IMR-90 (cell line): Measurements from ENCODE around the gene MTERF2. TPM values are rescaled to one million over a fixed set of nuclear protein-coding genes. Genes with fewer than 3 reads are reported as not detected.
A peak's percentile ranks its signal among the peaks of the same experiment; 100 is the strongest.

ENCODE experiments used
- ATAC-seq: fragments of 200-7000 bp; cut with Tn5 transposase; 2 replicates; pipeline ENCODE4 v1.9.1; 2020; ENCODE audit warnings: low read depth, mild to moderate bottlenecking, moderate library complexity
- BruUV-seq: library from RNA; stranded (reverse); fragments of 400-500 nt; replicated peaks from 2 replicates; lab custom pipeline; 2021; lab: Mats Ljungman, UMichigan
- CTCF ChIA-PET: fragments of 300-600 bp; formaldehyde crosslinking; extraction: SDS; loops from one replicate; lab custom pipeline; 2021; ENCODE audit warnings: antibody characterized with exemption; lab: Yijun Ruan, JAX
- POLR2A ChIA-PET: fragments of 300-600 bp; sonication (Branson Sonifier 250); formaldehyde crosslinking; loops from one replicate; lab custom pipeline; 2022; ENCODE audit warnings: antibody characterized with exemption; ENCODE audit not compliant: unreplicated experiment; lab: Charles Lee
- DNase-seq: peaks from one replicate; pipeline ENCODE4 v3.0.0; 2013
- H2AFZ ChIP-seq: replicated peaks from 2 replicates; pipeline ENCODE3; 2013; ENCODE audit warnings: low read length, mild to moderate bottlenecking; ENCODE audit not compliant: poor library complexity
- H2AK5ac ChIP-seq: 2 replicates; pipeline ENCODE4 v1.6.1; 2013; ENCODE audit warnings: low read depth, low read length, inconsistent platforms
- H2AK9ac ChIP-seq: replicated peaks from 2 replicates; pipeline ENCODE3; 2013; ENCODE audit warnings: mild to moderate bottlenecking, low read depth, low read length, moderate library complexity; ENCODE audit not compliant: poor library complexity
- H2BK120ac ChIP-seq: 2 replicates; pipeline ENCODE4 v1.6.1; 2013; ENCODE audit warnings: low read depth, low read length, inconsistent platforms
- H2BK15ac ChIP-seq: 3 replicates; pipeline ENCODE4 v1.6.1; 2013; ENCODE audit warnings: low read depth, low read length, inconsistent platforms
- H2BK20ac ChIP-seq: 2 replicates; pipeline ENCODE4 v1.6.1; 2013; ENCODE audit warnings: low read depth, mild to moderate bottlenecking, inconsistent platforms, low read length, moderate library complexity
- H2BK5ac ChIP-seq: 2 replicates; pipeline ENCODE4 v1.6.1; 2013; ENCODE audit warnings: mild to moderate bottlenecking, low read depth, low read length, inconsistent platforms; ENCODE audit not compliant: poor library complexity, severe bottlenecking
- H3K14ac ChIP-seq: replicated peaks from 2 replicates; pipeline ENCODE4 v1.6.1; 2013; ENCODE audit warnings: low read depth, low read length, inconsistent platforms
- H3K18ac ChIP-seq: 2 replicates; pipeline ENCODE4 v1.6.1; 2013; ENCODE audit warnings: low read depth, low read length, control low read depth
- H3K23ac ChIP-seq: 2 replicates; pipeline ENCODE4 v1.6.1; 2013; ENCODE audit warnings: low read depth, low read length, inconsistent platforms
- H3K27ac ChIP-seq: 2 replicates; pipeline ENCODE4 v1.5.1; 2013; ENCODE audit warnings: mild to moderate bottlenecking, control low read depth, low read length; ENCODE audit not compliant: insufficient read depth
- H3K27me3 ChIP-seq: 2 replicates; pipeline ENCODE4 v1.6.1; 2013; ENCODE audit warnings: low read length; ENCODE audit not compliant: control insufficient read depth, insufficient read depth
- H3K36me3 ChIP-seq: 2 replicates; pipeline ENCODE4 v1.6.1; 2013; ENCODE audit warnings: low read length, mixed read lengths; ENCODE audit not compliant: control insufficient read depth, insufficient read depth
- H3K4ac ChIP-seq: 2 replicates; pipeline ENCODE4 v1.6.1; 2013; ENCODE audit warnings: low read depth, low read length, inconsistent platforms
- H3K4me1 ChIP-seq: 2 replicates; pipeline ENCODE4 v1.6.1; 2013; ENCODE audit warnings: low read length, mixed read lengths; ENCODE audit not compliant: control insufficient read depth, insufficient read depth
- H3K4me2 ChIP-seq: 2 replicates; pipeline ENCODE4 v1.6.1; 2013; ENCODE audit warnings: low read depth, mild to moderate bottlenecking, control low read depth, low read length, moderate library complexity
- H3K4me3 ChIP-seq: 2 replicates; pipeline ENCODE4 v1.5.1; 2013; ENCODE audit warnings: low read depth, mild to moderate bottlenecking, control low read depth, low read length, moderate library complexity; ENCODE audit not compliant: insufficient read depth
- H3K56ac ChIP-seq: 2 replicates; pipeline ENCODE4 v1.6.1; 2013; ENCODE audit warnings: low read length, inconsistent platforms; ENCODE audit not compliant: insufficient read depth; ENCODE audit errors: extremely low read depth
- H3K79me1 ChIP-seq, 2 experiments: 2 replicates each; pipeline ENCODE4 v1.6.1; 2013; ENCODE audit warnings: low read length in 2 of 2, inconsistent platforms in 1 of 2, low read depth in 1 of 2
- H3K9ac ChIP-seq: 2 replicates; pipeline ENCODE4 v1.6.1; 2013; ENCODE audit warnings: low read depth, low read length, control low read depth
- H3K9me1 ChIP-seq: 2 replicates; pipeline ENCODE4 v1.6.1; 2013; ENCODE audit warnings: low read length, inconsistent platforms; ENCODE audit not compliant: insufficient read depth
- H3K9me3 ChIP-seq: 2 replicates; pipeline ENCODE4 v1.6.1; 2013; ENCODE audit warnings: low read length; ENCODE audit not compliant: control insufficient read depth, insufficient read depth
- H4K20me1 ChIP-seq: 2 replicates; pipeline ENCODE4 v1.6.1; 2013; ENCODE audit warnings: low read length, inconsistent platforms; ENCODE audit not compliant: insufficient read depth
- H4K5ac ChIP-seq: 2 replicates; pipeline ENCODE4 v1.6.1; 2013; ENCODE audit warnings: mild to moderate bottlenecking, low read depth, low read length, control low read depth
- H4K8ac ChIP-seq, 2 experiments: 2 replicates each; pipeline ENCODE4 v1.6.1; 2013; ENCODE audit warnings: low read depth in 2 of 2, low read length in 2 of 2, control low read depth in 1 of 2, inconsistent platforms in 1 of 2
- H4K91ac ChIP-seq: 2 replicates; pipeline ENCODE4 v1.6.1; 2013; ENCODE audit warnings: low read depth, low read length, inconsistent platforms; ENCODE audit not compliant: insufficient read depth
- CHD1 ChIP-seq: IDR thresholded peaks from 2 replicates; pipeline ENCODE4 v1.6.1; 2012; ENCODE audit warnings: low read depth, low read length, improper control_type of control experiment
- WGBS, 2 experiments: methylation state at CpG; one replicate each; pipeline versions ENCODE4 v1.1.5 to v1.1.7; 2013; ENCODE audit warnings: missing lambda C conversion rate in 2 of 2; ENCODE audit not compliant: insufficient read length in 1 of 2; ENCODE audit errors: extremely low coverage in 2 of 2; 5-methylcytosine and 5-hydroxymethylcytosine counted together
- dilution Hi-C: fragments of 300-500 bp; cut with HindIII; formaldehyde crosslinking; loops from one replicate; pipeline ENCODE4 v1.14.3; 2018; ENCODE audit warnings: low sequenced_read_pairs; ENCODE audit not compliant: unreplicated experiment
- in situ Hi-C: fragments of 300-500 bp; cut with MboI; formaldehyde crosslinking; loops from 3 replicates; pipeline ENCODE4 v1.14.3; 2019; ENCODE audit warnings: low sequenced_read_pairs, inconsistent platforms, mixed read lengths
- intact Hi-C: fragments of 100-400 bp; cut with micrococcal nuclease; formaldehyde crosslinking; loops from 2 replicates; pipeline ENCODE4 v1.10.0; 2022
- polyA plus RNA-seq, 3 experiments: library from polyadenylated mRNA; depleted of rRNA; stranded (reverse); fragments of >200 nt; gene quantifications; 2 replicates each; pipeline ENCODE4 v1.2.3, GENCODE V29; 2012; ENCODE audit warnings: low replicate concordance in 1 of 3
- total RNA-seq: library from RNA; depleted of rRNA; stranded (reverse); fragments of >200 nt; gene quantifications from 2 replicates; pipeline ENCODE4 v1.2.3, GENCODE V29; 2012
- TF ChIP-seq, protein P1 (sequence below): conservative IDR thresholded peaks from 2 replicates; pipeline ENCODE4 v1.5.1; 2012; ENCODE audit warnings: mild to moderate bottlenecking, low read depth, low read length, improper control_type of control experiment

Gene MTERF2
- total and polyA plus RNA-seq, 2 of the 4 experiments (the other 2 are of a cell fraction), result 3.0 to 3.8 TPM

DNA sequence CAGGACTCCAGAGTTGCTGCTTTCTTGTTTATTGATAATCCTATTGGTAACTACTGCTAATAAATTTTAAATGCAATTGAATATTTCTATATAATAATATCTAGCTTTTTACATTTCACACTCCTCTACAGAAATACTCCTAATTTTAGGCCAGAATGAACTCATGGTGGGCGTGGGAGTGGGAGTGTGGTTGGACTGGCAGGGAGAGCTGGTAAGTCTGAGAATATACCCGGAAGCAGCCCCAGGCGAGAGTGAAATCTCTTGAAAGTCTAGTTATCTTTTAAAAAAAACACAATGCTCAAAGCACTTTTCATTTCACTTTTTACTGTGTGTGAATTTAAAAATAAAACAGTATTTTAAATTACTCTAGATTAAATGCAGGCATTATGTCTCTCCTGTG, 26.5 kb downstream of the MTERF2 start:
- CTCF ChIA-PET, result no interaction called here
- no peak for DNase-seq
- peaks cover 15% of the 10 kb centered on the region for H3K36me3 ChIP-seq
- no peak overlapping the region; the same call in 1 of the 2 replicates for H3K23ac ChIP-seq
- H4K91ac ChIP-seq, result no peak overlapping the region
- H3K9me3 ChIP-seq, result no peaks in the 10 kb centered on the region
- no peak overlapping the region for H2BK5ac ChIP-seq
- intact Hi-C loops, result no loop called here
- no CpG with 5 or more reads among the region's 3 CpGs for WGBS, 2 experiments
- H2BK15ac ChIP-seq, result no peak overlapping the region
- H4K8ac ChIP-seq, result no peak overlapping the region
- in situ Hi-C loops, result no loop called here
- no peak overlapping the region for H4K5ac ChIP-seq
- H3K18ac ChIP-seq, result no peak overlapping the region
- H3K27me3 ChIP-seq, result no peaks in the 10 kb centered on the region
- H3K4me2 ChIP-seq, result peak overlapping the region; percentile 20; the same call in 1 of the 2 replicates
- no peak overlapping the region for H3K56ac ChIP-seq
- H2AK5ac ChIP-seq, result no peak overlapping the region
- no peak overlapping the region for H3K9ac ChIP-seq
- BruUV-seq, result no TSS peak
- H2AFZ ChIP-seq, result no peak overlapping the region
- H3K4me1 ChIP-seq, result peaks cover 6% of the 10 kb centered on the region
- H4K20me1 ChIP-seq, result peaks cover 77% of the 10 kb centered on the region
- H3K27ac ChIP-seq, result no peak overlapping the region
- ATAC-seq, result no peak
- H3K4me3 ChIP-seq, result no peak overlapping the region
- H3K9me1 ChIP-seq, result peaks cover 6% of the 10 kb centered on the region; the same call in 1 of the 2 replicates
- no peak overlapping the region for H2AK9ac ChIP-seq
- POLR2A ChIA-PET, result no interaction called here
- H3K14ac ChIP-seq, result no peak overlapping the region
- no peak overlapping the region for H2BK20ac ChIP-seq
- dilution Hi-C loops, result no loop called here
- no peak overlapping the region for H2BK120ac ChIP-seq
- H3K4ac ChIP-seq, result no peak overlapping the region
- peaks cover 4 to 37% of the 10 kb centered on the region in 2 experiments; a peak in 3 of 4 replicates for H3K79me1 ChIP-seq
- TF ChIP-seq CHD1, result no peak
- TF ChIP-seq, protein P1, sequence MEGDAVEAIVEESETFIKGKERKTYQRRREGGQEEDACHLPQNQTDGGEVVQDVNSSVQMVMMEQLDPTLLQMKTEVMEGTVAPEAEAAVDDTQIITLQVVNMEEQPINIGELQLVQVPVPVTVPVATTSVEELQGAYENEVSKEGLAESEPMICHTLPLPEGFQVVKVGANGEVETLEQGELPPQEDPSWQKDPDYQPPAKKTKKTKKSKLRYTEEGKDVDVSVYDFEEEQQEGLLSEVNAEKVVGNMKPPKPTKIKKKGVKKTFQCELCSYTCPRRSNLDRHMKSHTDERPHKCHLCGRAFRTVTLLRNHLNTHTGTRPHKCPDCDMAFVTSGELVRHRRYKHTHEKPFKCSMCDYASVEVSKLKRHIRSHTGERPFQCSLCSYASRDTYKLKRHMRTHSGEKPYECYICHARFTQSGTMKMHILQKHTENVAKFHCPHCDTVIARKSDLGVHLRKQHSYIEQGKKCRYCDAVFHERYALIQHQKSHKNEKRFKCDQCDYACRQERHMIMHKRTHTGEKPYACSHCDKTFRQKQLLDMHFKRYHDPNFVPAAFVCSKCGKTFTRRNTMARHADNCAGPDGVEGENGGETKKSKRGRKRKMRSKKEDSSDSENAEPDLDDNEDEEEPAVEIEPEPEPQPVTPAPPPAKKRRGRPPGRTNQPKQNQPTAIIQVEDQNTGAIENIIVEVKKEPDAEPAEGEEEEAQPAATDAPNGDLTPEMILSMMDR, result no peak
